CD4-positive, alpha-beta T cell treated with Interleukin-15 for 4 hours (primary cell): ENCODE data around the gene FAM117B.
"Not testable (repeated sequence)": the region's sequence is repeated elsewhere in the genome, so short reads cannot be mapped to it uniquely, and the experiment has no call there.

Experiments
- DNase-seq: peaks from one replicate; pipeline ENCODE4 v3.0.0-alpha.2; 2020; ENCODE audit warnings: low spot score

FAM117B gene

DNA sequence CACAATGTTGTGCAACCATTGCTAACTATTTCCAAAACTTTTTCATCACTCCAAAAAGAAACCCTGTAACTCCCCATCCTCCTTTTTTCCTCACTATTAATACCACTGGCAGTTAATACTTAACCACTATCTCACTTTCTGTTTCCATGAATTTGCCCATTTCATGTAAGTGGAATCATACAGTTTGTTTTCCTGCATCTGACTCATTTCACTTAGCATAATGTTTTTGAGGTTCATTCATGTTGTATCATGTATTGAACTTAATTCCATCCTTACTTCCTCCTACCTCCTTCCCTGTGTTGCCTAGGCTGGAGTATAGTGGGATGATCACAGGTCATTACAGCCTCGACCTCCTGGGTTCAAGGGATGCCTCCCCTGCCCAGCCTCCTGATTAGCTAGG is 68.3 kb downstream of the FAM117B start:
- no peak for DNase-seq

DNA sequence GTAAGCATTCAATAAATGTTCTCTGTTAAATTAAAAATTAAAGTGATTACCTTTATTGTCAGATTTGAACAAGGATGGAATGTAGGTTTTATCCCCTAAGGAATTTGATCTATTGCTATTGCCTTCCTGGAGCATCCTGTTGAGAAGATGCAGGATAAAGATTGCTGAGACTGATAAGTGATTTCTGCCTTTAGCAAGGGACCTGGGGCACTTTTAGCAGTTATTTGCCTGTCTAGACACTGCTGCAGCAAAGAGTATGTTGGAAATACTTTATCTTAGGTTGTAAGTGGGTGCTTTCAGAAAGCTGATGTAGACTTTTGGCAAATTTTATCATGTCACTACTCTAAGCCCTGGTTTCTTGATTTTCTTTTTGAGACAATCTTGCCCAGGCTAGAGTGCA is 69.5 kb downstream of the FAM117B start:
- no peak for DNase-seq

DNA sequence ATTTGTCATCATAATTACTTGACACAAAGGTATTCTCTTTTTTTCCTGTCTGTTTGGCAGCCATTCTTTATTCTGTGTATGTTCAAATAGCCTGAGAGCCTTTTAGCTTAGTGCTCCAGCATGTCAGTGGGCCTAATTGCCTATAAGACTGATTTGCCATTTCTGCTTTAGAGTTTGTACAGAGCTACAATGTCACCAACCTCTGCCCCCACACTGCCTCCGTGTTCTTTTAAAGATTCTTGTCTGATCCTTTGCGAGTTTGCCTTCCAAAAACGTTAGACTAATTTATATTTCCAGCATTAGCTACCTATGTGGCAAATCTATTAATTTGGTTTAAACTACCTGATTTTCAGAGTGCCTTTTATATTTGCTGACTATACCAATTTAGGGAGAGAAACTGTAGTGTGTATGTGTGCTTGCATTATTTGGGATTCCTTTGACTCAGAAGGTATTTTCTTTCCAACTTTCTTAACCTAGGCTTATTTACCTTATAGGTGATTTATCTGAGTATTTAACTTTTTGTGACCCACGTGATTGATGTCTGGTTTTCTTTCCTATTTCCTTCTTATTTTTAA is 70.8 kb downstream of the FAM117B start:
- no peak for DNase-seq

DNA sequence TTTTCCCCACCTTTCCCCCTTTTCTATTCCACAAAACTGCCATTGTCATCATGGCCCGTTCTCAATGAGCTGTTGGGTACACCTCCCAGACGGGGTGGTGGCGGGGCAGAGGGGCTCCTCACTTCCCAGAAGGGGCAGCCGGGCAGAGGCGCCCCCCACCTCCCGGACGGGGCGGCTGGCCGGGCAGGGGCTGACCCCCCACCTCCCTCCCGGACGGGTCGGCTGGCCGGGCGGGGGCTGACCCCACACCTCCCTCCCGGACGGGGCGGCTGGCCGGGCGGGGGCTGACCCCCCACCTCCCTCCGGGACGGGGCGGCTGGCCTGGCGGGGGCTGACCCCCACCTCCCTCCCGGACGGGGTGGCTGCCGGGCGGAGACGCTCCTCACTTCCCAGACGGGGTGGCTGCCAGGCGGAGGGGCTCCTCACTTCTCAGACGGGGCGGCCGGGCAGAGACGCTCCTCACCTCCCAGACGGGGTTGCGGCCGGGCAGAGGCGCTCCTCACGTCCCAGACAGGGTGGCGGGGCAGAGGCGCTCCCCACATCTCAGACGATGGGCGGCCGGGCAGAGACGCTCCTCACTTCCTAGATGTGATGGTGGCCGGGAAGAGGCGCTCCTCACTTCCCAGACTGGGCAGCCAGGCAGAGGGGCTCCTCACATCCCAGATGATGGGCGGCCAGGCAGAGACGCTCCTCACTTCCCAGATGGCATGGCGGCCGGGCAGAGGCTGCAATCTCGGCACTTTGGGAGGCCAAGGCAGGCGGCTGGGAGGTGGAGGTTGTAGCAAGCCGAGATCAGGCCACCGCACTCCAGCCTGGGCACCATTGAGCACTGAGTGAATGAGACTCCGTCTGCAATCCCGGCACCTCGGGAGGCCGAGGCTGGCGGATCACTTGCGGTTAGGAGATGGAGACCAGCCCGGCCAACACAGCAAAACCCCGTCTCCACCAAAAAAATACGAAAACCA is 80.5 kb downstream of the FAM117B start:
- DNase-seq, result not testable (repeated sequence)

DNA sequence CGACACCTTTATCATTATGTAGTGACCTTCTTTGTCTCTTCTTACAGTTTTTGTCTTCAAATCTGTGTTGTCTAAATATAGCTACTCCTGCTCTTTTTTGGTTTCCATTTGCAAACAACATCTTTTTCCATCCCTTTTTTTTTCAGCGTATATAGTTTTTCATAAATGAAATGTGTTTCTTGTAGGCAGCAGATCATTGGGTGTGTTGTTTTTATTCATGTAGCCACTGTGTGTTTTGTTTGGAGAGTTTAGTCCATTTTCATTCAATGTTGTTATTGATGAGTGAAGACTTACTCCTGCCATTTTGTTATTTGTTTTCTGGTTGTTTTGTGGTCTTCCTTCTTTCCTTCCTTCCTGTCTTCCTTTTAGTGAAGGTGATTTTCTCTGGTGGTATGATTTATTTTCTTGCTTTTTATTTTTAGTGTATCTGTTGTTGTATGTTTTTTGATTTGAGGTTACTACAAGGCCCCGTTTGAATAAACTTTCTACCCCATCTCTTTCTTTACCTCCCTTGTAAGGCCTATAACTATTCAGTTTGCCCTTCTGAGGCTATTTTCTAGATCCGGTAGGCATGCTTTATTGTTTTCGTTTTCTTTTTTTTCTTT is 81.4 kb downstream of the FAM117B start:
- DNase-seq, result no peak

DNA sequence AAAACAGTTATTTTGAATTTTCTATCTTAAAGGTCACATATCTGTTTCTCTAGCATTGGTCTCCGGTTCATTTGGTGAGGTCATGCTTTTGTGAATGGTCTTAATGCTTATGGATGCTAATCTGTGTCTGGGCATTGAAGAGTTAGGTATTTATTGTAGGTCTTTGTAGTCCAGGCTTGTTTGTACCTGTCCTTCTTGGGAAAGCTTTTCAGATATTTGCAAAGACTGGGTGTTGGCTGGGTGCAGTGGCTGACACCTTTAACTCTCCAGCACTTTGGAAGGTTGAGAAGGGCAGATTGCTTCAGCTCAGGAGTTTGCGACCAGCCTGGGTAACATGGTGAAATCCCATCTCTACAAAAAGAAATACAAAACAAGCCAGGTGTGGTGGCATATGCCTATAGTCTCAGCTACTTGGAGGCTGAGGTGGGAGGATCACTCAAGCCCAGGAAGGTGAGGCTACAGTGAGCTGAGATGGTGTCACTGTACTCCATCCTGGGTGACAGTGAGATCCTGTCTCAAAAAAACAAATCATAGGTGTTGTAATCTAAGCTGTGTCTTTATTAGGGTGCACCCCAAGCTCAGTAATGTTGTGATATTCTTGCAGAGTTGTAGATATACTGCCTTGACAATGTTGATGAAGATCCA is 82.3 kb downstream of the FAM117B start:
- DNase-seq, result no peak

DNA sequence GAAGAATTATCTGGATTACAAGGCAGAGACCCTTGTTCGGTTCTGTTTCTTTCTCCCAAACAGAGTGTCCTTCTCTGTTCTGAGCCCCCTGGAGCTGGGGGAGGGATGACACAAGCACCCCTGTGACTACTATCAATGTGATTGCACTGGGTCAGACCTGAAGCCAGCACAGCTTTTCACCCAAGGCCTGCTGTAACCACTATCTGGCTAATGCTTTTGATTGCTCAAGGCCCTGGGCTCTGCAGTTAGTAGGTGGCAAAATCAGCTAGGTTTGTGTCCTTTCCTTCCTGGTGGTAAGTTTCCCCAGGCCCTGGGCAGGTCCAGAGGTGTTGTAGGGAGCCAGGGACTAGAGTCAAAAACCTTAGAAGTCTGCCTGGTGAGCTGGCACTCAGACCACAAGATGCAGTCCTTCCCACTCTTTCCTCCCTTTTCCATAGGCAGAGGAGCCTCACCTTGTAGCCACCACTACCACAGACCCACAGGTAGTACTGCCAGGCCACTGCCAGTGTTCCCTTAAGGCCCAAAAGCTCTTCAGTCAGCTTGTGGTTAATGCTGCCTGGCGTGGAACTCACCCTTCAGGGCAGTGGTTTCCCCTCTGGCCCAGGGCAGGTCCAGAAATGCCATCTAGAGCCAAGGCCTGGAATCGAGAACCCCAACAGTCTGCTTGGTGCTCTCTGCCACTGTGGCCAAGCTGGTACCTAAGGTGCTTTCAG is 83.0 kb downstream of the FAM117B start:
- no peak for DNase-seq

DNA sequence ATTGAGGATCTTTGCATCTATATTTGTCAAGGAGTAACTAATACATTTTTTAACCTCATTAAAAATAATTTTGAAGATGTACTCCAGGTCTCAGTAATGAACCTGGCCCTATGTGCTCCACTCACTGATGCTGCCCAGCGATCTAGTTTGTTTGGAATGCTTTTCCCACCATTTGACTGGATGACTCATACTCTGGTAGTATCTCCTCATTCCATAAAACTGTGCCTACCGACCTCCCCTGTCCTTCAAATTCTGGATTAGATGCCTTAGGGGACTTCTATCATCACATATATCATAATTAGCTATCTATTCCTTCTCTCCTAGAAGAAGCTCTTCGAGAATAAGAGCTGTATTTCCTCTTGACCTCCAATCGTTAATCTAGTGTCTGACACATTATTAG is 83.8 kb downstream of the FAM117B start:
- no peak for DNase-seq

DNA sequence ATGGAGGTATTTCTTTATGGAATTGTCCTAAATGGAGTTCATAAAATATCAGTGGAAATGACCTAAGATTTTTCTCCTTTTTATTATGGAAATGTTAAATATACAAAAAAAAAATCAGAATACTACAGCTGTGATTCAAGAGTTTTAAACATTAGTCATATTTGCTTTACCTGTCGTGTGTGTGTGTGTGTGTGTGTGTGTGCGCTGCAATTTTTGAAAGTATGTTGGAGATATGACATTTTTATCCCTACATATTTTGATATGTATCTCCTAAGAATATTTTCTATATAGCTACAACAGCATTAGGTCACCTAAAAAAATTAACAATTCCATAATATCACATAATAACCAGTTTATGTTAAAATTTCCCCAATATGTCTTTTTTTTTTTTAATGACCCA is 85.5 kb downstream of the FAM117B start:
- no peak for DNase-seq

DNA sequence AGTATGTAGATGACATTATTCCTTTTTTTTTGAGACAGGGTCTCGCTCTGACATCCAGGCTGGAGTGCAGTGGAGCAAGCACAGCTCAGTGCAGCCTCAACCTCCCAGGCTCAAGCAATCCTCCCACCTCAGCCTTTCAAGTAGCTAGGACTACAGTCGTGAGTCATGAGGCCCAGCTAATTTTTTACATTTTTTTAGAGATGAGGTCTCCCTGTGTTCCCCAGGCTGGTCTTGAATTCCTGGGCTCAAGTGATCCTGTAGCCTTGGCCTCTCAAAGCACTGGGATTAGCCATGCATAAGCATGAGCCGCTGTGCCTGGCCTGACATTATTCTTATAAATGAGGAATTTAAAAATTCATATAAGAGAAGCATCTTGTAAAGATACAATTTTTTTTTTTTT is 86.9 kb downstream of the FAM117B start:
- DNase-seq, result no peak

DNA sequence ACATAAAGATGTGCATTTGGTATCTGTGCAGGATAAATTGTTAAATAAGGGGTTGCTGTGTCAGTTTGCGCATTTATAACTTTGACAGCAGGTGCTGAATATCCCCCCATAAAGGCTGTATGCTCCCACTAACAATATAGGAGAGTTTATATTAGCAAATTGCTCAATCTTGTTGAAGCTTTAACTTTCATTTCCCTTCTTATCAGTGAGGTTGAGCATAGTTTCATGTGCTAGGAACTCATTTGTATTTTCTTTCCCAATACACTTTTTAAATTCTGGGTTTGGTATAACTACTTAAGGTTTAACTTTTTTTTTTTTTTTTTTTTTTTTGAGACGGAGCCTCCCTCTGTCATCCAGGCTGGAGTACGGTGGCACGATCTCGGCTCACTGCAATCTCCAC is 89.0 kb downstream of the FAM117B start:
- DNase-seq, result no peak

DNA sequence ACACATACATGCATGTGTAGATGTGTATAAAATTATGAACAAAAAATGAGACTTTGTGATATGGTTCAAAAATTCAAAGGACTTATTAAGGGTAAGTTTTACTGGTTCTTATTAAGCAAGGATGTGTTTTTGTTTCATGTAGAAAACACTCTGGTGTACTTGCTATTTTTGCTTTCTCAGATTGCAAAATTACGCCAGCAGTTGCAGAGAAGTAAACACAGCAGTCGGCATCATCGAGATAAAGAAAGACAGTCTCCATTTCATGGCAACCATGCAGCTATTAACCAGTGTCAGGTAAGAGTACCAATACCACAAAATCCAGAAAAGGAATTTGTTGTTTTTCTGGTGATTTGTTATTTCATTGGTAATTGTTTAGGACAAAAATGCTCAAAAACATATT is 91.3 kb downstream of the FAM117B start:
- DNase-seq, result no peak

DNA sequence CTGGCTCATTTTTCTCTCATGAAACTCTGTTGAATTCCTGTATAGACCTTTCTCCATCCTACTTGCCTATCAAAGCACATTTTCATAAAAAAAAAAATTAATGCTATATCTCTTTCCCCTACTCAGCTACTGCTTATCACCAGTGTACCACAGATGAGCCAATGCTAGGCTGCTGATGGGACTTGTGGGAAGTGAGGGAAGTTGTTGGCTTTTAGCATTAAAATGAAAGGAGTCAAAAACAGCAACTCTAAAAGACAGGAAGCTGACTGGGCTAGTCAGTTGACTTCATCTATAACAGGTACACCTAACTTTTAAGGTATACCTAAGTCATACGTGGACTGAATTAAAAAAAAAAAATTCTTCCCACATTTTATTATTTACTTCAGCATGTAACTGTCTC is 102.1 kb downstream of the FAM117B start:
- no peak for DNase-seq

DNA sequence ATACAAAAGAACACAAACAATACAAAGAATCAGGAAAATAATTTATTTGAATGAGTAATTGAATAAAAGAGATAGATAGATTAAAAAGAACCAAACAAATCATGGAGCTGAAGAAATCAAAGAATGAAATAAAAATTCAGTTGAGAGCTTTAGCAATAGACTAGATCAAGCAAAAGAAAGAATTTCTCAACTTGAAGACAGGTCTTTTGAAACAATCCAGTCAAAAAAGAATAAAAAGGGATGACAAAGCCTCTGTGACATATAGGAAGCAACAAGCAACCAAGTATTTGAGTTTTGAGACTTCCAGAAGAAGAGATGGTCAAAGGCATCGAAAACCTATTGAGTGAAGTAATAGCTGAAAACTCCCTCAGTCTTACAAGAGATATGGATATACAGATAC is 108.8 kb downstream of the FAM117B start:
- no peak for DNase-seq

DNA sequence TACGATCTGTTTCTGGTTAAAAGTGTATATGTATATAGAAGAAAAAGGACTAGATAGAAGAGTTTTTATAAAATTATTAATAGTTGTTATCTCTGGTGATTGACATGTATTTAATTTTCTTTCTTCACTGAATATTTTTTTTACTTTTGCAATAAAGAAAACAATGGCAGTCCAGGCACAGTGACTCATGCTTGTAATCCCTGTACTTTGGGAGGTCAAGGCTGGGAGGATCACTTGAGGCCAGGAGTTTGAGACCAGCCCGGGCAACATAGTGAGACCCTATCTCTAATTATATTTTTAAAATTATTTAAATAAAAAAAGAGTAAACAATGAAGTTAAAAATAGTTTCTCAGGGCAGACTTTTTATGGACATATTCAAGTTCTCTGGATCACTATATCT is 114.7 kb downstream of the FAM117B start:
- no peak for DNase-seq

DNA sequence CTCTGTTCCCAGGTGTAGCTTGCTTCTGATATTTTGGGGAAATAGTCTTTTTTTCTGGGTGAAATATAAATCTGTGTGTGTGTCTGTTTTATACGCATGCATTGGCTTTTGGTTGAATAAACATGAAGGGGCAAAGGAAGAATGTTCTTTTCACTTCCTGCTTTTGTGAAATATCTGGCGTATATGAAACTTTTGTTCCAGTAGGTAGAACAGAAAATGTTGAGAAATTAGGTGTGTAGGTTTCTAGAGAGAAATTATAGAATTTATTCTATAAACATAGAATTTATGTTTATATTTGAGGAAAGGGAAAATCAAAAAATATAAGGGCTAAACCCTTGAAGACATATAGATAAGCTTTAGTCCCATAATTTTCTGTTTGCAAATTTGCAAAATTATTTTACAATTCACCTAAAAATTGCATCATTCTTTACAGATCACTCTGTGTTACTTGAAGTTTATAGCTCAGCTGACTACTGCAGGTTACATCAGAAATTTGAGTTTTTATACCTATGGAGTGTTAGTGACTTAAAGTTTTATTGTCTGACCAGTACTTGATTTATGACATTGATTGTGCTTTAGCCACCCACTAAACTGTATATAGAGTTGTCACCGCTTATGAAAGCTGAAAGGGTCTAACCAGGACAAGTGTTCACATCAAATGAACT is 116.1 kb downstream of the FAM117B start:
- no peak for DNase-seq

DNA sequence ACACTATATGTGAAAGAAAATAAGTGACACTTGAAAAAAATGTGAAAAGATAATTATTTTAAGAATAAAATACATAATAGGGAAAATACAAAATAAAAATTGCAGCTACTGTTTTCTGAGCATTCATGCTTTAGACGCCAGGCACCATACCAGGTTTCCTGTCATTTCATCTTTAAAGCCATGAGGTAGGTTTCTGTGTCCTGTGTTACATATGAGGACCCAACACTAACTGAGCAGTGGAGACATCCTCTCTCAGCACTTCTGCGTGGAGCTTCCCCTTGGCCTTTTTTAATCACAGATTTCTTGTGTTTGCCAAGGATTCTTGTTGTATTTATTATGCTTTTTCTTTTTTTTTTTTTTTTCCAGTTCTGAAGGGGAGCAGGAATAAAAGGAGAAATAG is 117.3 kb downstream of the FAM117B start:
- DNase-seq, result no peak

DNA sequence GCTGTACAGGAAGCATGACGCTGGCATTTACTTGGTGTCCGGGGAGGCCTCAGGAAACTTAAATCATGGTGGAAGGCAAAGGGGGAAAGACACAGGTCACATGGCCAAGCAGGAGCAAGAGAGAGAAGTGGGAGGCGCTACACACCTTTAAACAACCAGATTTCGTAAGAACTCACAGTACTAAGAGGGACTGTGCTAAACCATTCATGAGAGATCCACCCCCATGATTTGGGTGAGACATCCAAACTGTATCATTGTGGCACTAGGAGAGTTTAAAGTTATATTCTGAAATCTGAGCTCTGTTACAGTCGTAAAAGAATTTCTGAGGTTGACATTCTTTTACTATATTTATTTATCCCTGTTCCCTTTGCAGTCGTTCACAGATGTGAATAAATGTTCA is 120.2 kb downstream of the FAM117B start:
- DNase-seq, result no peak

DNA sequence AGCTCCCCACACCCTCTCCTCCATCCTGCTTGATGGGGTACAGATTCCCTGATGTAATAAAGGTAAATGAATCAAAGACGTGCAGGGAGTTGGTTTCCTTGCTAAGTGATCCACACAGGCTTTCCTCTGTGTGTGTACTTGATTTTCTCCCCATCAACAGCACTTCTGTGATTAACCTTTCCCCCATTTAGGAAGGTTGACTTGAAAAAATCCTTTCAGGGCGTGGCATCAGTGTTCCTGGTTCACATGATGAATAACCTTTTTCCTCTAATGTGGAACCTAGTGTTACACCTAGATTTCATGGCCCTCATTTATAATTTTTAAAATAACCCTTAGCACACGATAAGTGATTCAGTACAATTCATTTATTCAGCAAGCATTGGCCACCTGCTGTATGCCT is 121.8 kb downstream of the FAM117B start:
- DNase-seq, result no peak

DNA sequence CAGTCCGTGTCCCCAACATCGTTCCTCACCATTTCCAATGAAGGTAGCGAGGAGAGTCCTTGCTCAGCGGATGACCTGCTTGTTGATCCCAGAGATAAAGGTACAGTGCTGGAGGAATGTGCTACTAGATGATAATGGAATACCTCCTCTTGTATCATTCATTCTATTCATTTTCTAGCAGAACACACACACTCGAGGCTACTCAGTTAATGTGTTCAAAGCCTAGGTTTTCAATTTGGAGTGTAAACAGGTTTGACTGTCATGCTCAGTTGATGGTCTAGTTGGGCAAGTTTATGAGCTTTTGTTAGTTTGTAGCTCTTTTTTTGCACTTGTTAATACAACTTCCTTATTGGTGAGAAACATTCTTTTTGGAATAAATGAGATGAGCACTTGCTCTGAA is 122.6 kb downstream of the FAM117B start:
- DNase-seq, result no peak

DNA sequence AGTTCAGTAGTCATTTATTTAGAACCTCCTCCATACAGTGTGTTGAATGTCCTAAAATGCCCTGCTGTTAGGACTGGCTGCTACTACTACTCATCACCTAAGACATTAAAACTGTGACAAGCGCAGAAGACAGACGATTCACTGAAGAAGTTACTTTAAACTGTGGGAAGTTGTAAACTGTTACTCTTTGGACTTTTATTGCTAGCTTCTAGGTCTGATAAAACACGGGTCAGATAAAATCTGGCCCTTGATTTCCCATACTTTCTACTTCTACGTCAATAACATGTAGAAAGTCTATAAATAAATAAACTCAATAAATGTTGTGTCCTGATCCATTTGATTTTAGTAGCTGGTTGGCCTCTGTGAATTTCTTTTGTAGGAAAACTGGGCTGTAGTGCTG is 123.4 kb downstream of the FAM117B start:
- no peak for DNase-seq

DNA sequence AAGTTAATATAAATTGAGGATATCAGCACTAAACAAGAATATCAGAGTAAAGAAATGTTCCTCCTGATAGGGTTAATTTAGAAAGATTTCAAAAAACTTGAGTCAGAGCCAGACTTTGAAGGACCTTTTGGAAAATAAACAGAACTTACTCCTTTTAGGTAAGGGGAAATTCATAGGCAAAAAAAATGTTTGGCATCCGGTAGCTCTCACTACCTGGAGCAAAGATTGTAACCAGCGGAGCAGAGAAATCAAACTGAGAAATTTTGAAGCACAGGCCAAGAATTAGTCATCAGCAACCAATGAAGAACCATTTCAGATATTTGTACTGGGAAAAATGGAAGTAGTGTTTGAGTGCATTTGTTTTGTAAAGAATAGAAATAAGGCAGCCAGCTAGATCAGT is 123.8 kb downstream of the FAM117B start:
- no peak for DNase-seq
